GM23248 (cell line): ENCODE data around the gene ADGRL3. TPM values are rescaled to one million over a fixed set of nuclear protein-coding genes. Genes with fewer than 3 reads are reported as not detected.

Source experiments
- DNase-seq: peaks from one replicate; pipeline ENCODE4 v3.0.0-alpha.2; 2015
- H2AFZ ChIP-seq: fragments of 200-600 bp; sonication (generic); 2 replicates; pipeline ENCODE4 v1.6.1; 2016; ENCODE audit warnings: antibody characterized with exemption
- H3F3A ChIP-seq: fragments of 200-600 bp; sonication (generic); 2 replicates; pipeline ENCODE4 v1.6.1; 2016; ENCODE audit warnings: mild to moderate bottlenecking, antibody characterized with exemption, mixed run types; ENCODE audit not compliant: insufficient read depth
- H3K27ac ChIP-seq: fragments of 200-600 bp; sonication (generic); 2 replicates; pipeline ENCODE4 v1.5.1; 2016; ENCODE audit warnings: mild to moderate bottlenecking
- H3K27me3 ChIP-seq: fragments of 200-600 bp; sonication (generic); replicated peaks from 2 replicates; pipeline ENCODE4 v1.6.1; 2016; ENCODE audit warnings: mild to moderate bottlenecking; ENCODE audit not compliant: insufficient read depth
- H3K36me3 ChIP-seq: fragments of 200-600 bp; sonication (generic); 2 replicates; pipeline ENCODE4 v1.6.1; 2016; ENCODE audit warnings: low read depth, mild to moderate bottlenecking
- H3K4me1 ChIP-seq: fragments of 200-600 bp; sonication (generic); 2 replicates; pipeline ENCODE4 v1.6.1; 2016; ENCODE audit warnings: mild to moderate bottlenecking; ENCODE audit not compliant: insufficient read depth
- H3K4me2 ChIP-seq: fragments of 200-600 bp; sonication (generic); one replicate; pipeline ENCODE4 v1.6.1; 2016; ENCODE audit warnings: mild to moderate bottlenecking; ENCODE audit not compliant: unreplicated experiment
- H3K4me3 ChIP-seq: fragments of 200-600 bp; sonication (generic); 2 replicates; pipeline ENCODE4 v1.5.1; 2016; ENCODE audit warnings: mild to moderate bottlenecking
- H3K79me2 ChIP-seq: fragments of 200-600 bp; sonication (generic); 2 replicates; pipeline ENCODE4 v1.6.1; 2016; ENCODE audit warnings: mild to moderate bottlenecking; ENCODE audit not compliant: insufficient read depth
- H3K9ac ChIP-seq: fragments of 200-600 bp; sonication (generic); 2 replicates; pipeline ENCODE4 v1.6.1; 2016; ENCODE audit warnings: mild to moderate bottlenecking
- H3K9me2 ChIP-seq: fragments of 200-600 bp; sonication (generic); 2 replicates; pipeline ENCODE4 v1.6.1; 2016; ENCODE audit warnings: mixed run types, mild to moderate bottlenecking, moderate library complexity; ENCODE audit not compliant: insufficient read depth
- H3K9me3 ChIP-seq: fragments of 200-600 bp; sonication (generic); one replicate; pipeline ENCODE4 v1.6.1; 2017; ENCODE audit warnings: low read depth
- H4K20me1 ChIP-seq: fragments of 200-600 bp; sonication (generic); 2 replicates; pipeline ENCODE4 v1.6.0; 2016; ENCODE audit not compliant: insufficient read depth
- EZH2 ChIP-seq: fragments of 200-600 bp; sonication (generic); IDR thresholded peaks from 2 replicates; pipeline ENCODE4 v1.6.1; 2018; ENCODE audit warnings: antibody characterized with exemption, mild to moderate bottlenecking; ENCODE audit not compliant: insufficient read depth, poor library complexity, severe bottlenecking
- EZH2phosphoT487 ChIP-seq: fragments of 200-600 bp; sonication (generic); IDR thresholded peaks from 2 replicates; pipeline ENCODE4 v1.6.1; 2018; ENCODE audit warnings: antibody characterized with exemption, moderate library complexity, mild to moderate bottlenecking, low read depth; ENCODE audit not compliant: insufficient read depth
- WGBS, 2 experiments: methylation state at CpG; one replicate each; pipeline ENCODE4 v1.1.6; 2015 to 2017; ENCODE audit warnings: low lambda C conversion rate in 2 of 2, low coverage in 1 of 2; ENCODE audit errors: missing lambda C conversion rate in 2 of 2; 5-methylcytosine and 5-hydroxymethylcytosine counted together
- in situ Hi-C: fragments of 300-500 bp; cut with MboI; formaldehyde crosslinking; loops from 2 replicates; pipeline ENCODE4 v1.15.0; 2020
- polyA plus RNA-seq: library from polyadenylated mRNA; unstranded; fragments of >200 nt; fragmentation: Nextera tagmentation; extraction: Ambion mirVana; gene quantifications from 2 replicates; pipeline ENCODE4 v1.2.1, GENCODE V29; 2016
- total RNA-seq: library from RNA; depleted of rRNA; stranded (reverse); fragments of >200 nt; shearing (Covaris generic); gene quantifications from 2 replicates; pipeline ENCODE4 v1.2.3, GENCODE V29; 2014

Gene ADGRL3
- total and polyA plus RNA-seq, 2 experiments from 2014 or later, result not detected

DNA sequence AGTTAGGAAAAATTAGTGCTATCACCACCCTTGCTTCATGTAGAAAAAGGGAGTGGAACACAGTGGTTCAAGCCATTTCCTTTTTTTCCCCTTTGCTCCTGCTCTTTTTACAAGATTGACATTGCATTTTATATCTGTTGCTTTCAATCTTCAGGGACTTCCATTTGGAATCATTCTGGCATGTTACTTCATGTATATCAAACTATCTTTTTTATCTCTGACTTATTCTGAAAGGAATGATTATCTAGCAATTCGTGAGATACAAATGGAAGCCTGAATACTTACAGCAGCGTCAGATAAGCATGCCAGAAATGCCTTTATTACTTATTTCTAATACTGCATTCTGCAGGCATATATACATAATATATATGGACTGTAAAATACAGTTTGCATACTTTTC, 20.4 kb downstream of the ADGRL3 start:
- no peaks in the 10 kb centered on the region for H4K20me1 ChIP-seq
- H2AFZ ChIP-seq, result no peak overlapping the region
- H3K27ac ChIP-seq, result no peak overlapping the region
- H3K9ac ChIP-seq, result no peak overlapping the region
- no peaks in the 10 kb centered on the region for H3K79me2 ChIP-seq
- TF ChIP-seq EZH2phosphoT487, result no peak
- no peak for TF ChIP-seq EZH2
- DNase-seq, result no peak
- 9 to 15% methylated on average over 2 of the region's 2 CpGs for WGBS, 2 experiments
- in situ Hi-C loops, result no loop called here
- no peak overlapping the region for H3K4me2 ChIP-seq
- H3K27me3 ChIP-seq, result no peaks in the 10 kb centered on the region
- no peak overlapping the region for H3K4me3 ChIP-seq
- H3K9me3 ChIP-seq, result no peaks in the 10 kb centered on the region
- no peaks in the 10 kb centered on the region for H3K4me1 ChIP-seq
- H3F3A ChIP-seq, result no peaks in the 10 kb centered on the region
- H3K36me3 ChIP-seq, result no peaks in the 10 kb centered on the region
- H3K9me2 ChIP-seq, result no peaks in the 10 kb centered on the region

DNA sequence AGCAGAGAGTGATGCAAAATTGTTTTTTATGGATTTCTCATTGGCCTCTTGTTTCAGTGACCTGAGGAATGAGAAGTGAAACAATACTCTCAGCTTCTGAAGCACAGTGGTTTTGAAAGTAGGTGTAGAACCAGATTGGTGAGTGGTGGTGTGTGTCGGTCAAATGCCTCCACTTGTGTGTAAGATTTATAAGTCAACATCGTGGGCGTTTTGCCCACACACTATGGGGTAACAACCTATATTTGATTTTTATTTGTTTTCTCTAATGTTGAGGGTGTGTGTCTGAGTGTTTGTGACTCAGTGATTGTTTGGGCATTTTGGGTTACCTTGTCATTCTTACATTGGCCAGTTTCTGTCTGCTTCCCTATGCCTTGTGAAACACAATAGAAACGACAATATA, 23.3 kb downstream of the ADGRL3 start:
- no peak overlapping the region for H3K27ac ChIP-seq
- H3K4me3 ChIP-seq, result no peak overlapping the region
- no peak for DNase-seq
- no peak overlapping the region for H2AFZ ChIP-seq
- no peaks in the 10 kb centered on the region for H3F3A ChIP-seq
- in situ Hi-C loops, result no loop called here
- H3K4me2 ChIP-seq, result no peak overlapping the region
- H3K9me3 ChIP-seq, result no peaks in the 10 kb centered on the region
- no peaks in the 10 kb centered on the region for H3K4me1 ChIP-seq
- H3K79me2 ChIP-seq, result no peaks in the 10 kb centered on the region
- H3K9ac ChIP-seq, result no peak overlapping the region
- TF ChIP-seq EZH2phosphoT487, result no peak
- no peak for TF ChIP-seq EZH2
- no peaks in the 10 kb centered on the region for H3K36me3 ChIP-seq
- 21% methylated on average over 4 of the region's 4 CpGs for WGBS, 2 experiments
- H3K27me3 ChIP-seq, result no peaks in the 10 kb centered on the region
- H4K20me1 ChIP-seq, result no peaks in the 10 kb centered on the region
- H3K9me2 ChIP-seq, result no peaks in the 10 kb centered on the region

DNA sequence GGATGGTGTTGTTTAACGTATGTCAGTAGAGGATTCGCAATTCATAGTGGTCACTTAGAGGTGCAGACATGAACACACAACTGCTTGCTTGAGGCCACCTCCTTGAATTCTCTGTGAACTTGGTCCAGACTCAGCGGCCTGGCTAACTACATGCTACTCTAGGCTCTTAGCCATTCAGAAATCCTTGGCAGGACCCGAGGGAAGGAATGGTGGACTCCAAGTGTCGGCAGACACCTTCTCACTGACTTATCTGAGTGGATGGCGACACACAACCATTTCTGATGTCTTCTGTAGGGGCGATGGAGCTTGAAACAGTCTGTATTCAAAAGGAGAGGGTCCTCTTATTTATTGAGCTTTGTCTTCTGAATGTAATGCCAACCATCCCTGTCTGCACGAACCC, 24.4 kb downstream of the ADGRL3 start:
- Histone ChIP-seq H3K4me2 (no peak overlapping the region), H3K36me3 (no peaks in the 10 kb centered on the region), H3K9me3 (no peaks in the 10 kb centered on the region), H3K9me2 (no peaks in the 10 kb centered on the region), H3K4me3 (no peak overlapping the region), H4K20me1 (no peaks in the 10 kb centered on the region), H3K27ac (no peak overlapping the region), H3K4me1 (no peaks in the 10 kb centered on the region), H3K79me2 (no peaks in the 10 kb centered on the region), H3K9ac (no peak overlapping the region), H3F3A (no peaks in the 10 kb centered on the region), H2AFZ (no peak overlapping the region), H3K27me3 (no peaks in the 10 kb centered on the region)
- TF ChIP-seq EZH2 (no peak), EZH2phosphoT487 (no peak)
- no peak for DNase-seq
- in situ Hi-C loops, result no loop called here
- WGBS, 2 experiments, result 16 to 24% methylated on average over 8 of the region's 8 CpGs

DNA sequence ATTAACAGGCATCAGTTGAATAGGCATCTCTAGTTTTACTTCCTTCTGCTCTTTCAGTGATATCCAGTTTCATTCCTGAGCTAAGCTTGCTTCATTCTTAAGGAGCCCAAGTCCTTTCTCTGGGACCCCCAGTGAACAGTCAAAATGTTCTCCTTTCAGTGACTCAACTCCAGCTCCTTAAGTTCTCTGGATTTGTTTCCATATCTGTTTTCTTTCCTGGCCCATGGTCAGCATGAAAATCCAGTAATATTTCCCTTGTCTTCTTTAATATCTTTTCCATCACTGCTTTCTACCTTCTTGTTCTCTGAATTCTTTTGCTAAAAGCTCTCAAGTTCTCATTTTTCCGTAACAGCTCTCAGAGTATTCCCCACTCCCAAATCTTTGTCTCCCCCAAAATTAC, 25.5 kb downstream of the ADGRL3 start:
- Histone ChIP-seq H3K4me2 (no peak overlapping the region), H4K20me1 (no peaks in the 10 kb centered on the region), H3K9ac (no peak overlapping the region), H3K36me3 (no peaks in the 10 kb centered on the region), H2AFZ (no peak overlapping the region), H3F3A (no peaks in the 10 kb centered on the region), H3K79me2 (no peaks in the 10 kb centered on the region), H3K9me3 (no peaks in the 10 kb centered on the region), H3K9me2 (no peaks in the 10 kb centered on the region), H3K4me3 (no peak overlapping the region), H3K27me3 (no peaks in the 10 kb centered on the region), H3K27ac (no peak overlapping the region), H3K4me1 (no peaks in the 10 kb centered on the region)
- WGBS, 2 experiments, result 17 to 26% methylated on average over 1 of the region's 1 CpG
- no peak for DNase-seq
- in situ Hi-C loops, result no loop called here
- no peak for TF ChIP-seq EZH2
- TF ChIP-seq EZH2phosphoT487, result no peak

DNA sequence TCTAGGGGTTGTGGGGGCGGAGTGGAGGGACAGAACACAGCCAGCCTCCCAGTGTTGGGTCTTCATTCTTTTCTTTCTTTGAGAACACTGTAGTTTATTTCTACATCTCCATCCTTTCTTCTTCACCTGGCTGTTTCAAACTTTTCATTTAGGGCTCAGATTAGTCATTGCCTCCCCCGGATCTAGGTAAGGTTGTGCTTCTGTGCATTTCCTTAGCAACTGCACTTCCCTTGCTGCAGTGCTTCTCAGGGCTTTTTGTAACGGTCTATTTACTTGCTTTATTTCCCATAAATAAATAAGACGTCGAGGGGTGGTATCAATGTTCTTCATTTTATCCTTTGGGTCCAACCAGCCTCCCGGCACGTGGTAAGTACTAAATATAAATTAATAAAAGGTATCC, 31.3 kb downstream of the ADGRL3 start:
- no peaks in the 10 kb centered on the region for H3K9me3 ChIP-seq
- no peak overlapping the region for H3K4me2 ChIP-seq
- no peak for DNase-seq
- H3K36me3 ChIP-seq, result no peaks in the 10 kb centered on the region
- in situ Hi-C loops, result no loop called here
- no peaks in the 10 kb centered on the region for H3K4me1 ChIP-seq
- H3K27me3 ChIP-seq, result no peaks in the 10 kb centered on the region
- 31 to 34% methylated on average over 7 of the region's 7 CpGs for WGBS, 2 experiments
- no peaks in the 10 kb centered on the region for H3F3A ChIP-seq
- TF ChIP-seq EZH2 (no peak), EZH2phosphoT487 (no peak)
- no peak overlapping the region for H3K9ac ChIP-seq
- no peak overlapping the region for H3K27ac ChIP-seq
- H3K9me2 ChIP-seq, result no peaks in the 10 kb centered on the region
- H4K20me1 ChIP-seq, result no peaks in the 10 kb centered on the region
- no peaks in the 10 kb centered on the region for H3K79me2 ChIP-seq
- no peak overlapping the region for H2AFZ ChIP-seq
- no peak overlapping the region for H3K4me3 ChIP-seq
